Measurements from ENCODE around the gene MYOM1. TPM values are rescaled to one million over a fixed set of nuclear protein-coding genes. Genes with fewer than 3 reads are reported as not detected.

The MYOM1 gene
- total RNA-seq, 1 donor from 2014 or later: 0.49 TPM

DNA sequence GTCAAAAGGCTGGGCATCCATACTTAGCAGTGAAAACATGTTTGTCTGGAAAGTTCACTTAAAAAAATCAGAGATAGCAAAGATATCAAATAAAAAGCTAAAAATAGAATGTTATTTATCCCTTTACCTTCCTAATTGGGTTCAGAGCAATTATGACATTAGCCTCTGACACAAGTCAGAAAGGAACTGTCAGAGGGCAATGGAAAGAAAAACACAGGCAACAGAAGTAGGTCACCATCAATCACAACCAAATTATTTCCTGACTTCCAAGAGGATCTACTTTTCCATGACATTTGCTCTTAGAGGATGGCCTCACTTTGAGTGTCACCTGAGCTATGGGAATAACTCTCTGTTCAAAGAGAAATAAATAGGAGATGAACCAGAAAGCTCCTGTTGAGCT, 27.5 kb downstream of the MYOM1 start:
- Mint-ChIP-seq H3K4me1 (ENCODE audit: unreplicated experiment) (no peaks in the 10 kb centered on the region), H3K36me3 (ENCODE audit: low read depth, unreplicated experiment) (no peaks in the 10 kb centered on the region), H3K4me3 (ENCODE audit: unreplicated experiment) (no peak overlapping the region), H3K27ac (ENCODE audit: unreplicated experiment) (no peak overlapping the region), H3K9me3 (ENCODE audit: unreplicated experiment) (no peaks in the 10 kb centered on the region), H3K27me3 (ENCODE audit: unreplicated experiment) (peaks cover 1% of the 10 kb centered on the region)
- no peak for DNase-seq (ENCODE audit: low spot score)
- TF ChIP-seq, protein P1, sequence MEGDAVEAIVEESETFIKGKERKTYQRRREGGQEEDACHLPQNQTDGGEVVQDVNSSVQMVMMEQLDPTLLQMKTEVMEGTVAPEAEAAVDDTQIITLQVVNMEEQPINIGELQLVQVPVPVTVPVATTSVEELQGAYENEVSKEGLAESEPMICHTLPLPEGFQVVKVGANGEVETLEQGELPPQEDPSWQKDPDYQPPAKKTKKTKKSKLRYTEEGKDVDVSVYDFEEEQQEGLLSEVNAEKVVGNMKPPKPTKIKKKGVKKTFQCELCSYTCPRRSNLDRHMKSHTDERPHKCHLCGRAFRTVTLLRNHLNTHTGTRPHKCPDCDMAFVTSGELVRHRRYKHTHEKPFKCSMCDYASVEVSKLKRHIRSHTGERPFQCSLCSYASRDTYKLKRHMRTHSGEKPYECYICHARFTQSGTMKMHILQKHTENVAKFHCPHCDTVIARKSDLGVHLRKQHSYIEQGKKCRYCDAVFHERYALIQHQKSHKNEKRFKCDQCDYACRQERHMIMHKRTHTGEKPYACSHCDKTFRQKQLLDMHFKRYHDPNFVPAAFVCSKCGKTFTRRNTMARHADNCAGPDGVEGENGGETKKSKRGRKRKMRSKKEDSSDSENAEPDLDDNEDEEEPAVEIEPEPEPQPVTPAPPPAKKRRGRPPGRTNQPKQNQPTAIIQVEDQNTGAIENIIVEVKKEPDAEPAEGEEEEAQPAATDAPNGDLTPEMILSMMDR (IDR thresholded peaks at IDR 0.05; ENCODE audit: unreplicated experiment): no peak

DNA sequence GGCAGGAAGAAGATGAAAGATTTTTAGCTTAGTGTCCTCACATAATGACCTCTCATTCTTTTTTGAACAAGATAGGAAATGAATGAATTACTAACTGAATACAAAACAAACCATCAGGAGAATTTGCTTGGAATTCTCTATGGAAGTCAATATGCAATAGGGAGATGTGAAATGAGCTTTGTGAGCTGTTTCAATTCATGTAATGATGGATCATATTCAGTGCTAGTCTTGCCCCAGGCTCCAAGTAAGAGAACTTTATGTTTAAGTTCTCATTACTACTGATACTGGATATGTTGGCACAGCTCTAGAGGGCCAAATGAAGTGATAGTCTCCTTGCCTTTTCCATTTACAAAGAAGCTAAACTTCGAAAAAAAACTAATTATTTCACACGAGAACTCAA, 29.2 kb downstream of the MYOM1 start:
- no peak overlapping the region for H3K27ac Mint-ChIP-seq (ENCODE audit: unreplicated experiment)
- TF ChIP-seq, protein P1 (IDR thresholded peaks at IDR 0.05; ENCODE audit: unreplicated experiment): no peak
- DNase-seq (ENCODE audit: low spot score): no peak
- no peaks in the 10 kb centered on the region for H3K36me3 Mint-ChIP-seq (ENCODE audit: low read depth, unreplicated experiment)
- H3K9me3 Mint-ChIP-seq (ENCODE audit: unreplicated experiment): no peaks in the 10 kb centered on the region
- H3K4me1 Mint-ChIP-seq (ENCODE audit: unreplicated experiment): no peaks in the 10 kb centered on the region
- peaks cover 1% of the 10 kb centered on the region for H3K27me3 Mint-ChIP-seq (ENCODE audit: unreplicated experiment)
- H3K4me3 Mint-ChIP-seq (ENCODE audit: unreplicated experiment): no peak overlapping the region

DNA sequence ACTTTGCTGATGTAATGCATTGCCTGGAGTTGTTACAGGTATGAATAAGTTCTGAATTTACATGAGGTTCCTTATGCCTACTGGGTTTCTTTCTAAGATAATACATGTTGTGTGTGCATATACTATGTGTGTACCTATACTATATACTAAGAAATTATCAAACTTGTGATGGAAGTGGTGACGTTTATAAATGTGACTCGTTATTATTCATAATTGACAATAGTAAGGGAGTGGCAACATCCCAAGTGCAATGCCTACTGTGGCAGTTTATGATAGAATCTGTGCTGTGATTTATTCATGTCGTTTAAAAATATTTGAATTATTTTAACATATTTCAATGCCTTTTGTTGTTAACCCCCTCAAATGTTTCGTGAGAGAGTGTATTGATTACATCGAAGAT, 29.9 kb downstream of the MYOM1 start:
- Mint-ChIP-seq H3K36me3 (ENCODE audit: low read depth, unreplicated experiment) (no peaks in the 10 kb centered on the region), H3K27ac (ENCODE audit: unreplicated experiment) (no peak overlapping the region), H3K27me3 (ENCODE audit: unreplicated experiment) (no peaks in the 10 kb centered on the region), H3K4me1 (ENCODE audit: unreplicated experiment) (no peaks in the 10 kb centered on the region), H3K9me3 (ENCODE audit: unreplicated experiment) (no peaks in the 10 kb centered on the region), H3K4me3 (ENCODE audit: unreplicated experiment) (no peak overlapping the region)
- TF ChIP-seq, protein P1 (IDR thresholded peaks at IDR 0.05; ENCODE audit: unreplicated experiment): no peak
- no peak for DNase-seq (ENCODE audit: low spot score)

DNA sequence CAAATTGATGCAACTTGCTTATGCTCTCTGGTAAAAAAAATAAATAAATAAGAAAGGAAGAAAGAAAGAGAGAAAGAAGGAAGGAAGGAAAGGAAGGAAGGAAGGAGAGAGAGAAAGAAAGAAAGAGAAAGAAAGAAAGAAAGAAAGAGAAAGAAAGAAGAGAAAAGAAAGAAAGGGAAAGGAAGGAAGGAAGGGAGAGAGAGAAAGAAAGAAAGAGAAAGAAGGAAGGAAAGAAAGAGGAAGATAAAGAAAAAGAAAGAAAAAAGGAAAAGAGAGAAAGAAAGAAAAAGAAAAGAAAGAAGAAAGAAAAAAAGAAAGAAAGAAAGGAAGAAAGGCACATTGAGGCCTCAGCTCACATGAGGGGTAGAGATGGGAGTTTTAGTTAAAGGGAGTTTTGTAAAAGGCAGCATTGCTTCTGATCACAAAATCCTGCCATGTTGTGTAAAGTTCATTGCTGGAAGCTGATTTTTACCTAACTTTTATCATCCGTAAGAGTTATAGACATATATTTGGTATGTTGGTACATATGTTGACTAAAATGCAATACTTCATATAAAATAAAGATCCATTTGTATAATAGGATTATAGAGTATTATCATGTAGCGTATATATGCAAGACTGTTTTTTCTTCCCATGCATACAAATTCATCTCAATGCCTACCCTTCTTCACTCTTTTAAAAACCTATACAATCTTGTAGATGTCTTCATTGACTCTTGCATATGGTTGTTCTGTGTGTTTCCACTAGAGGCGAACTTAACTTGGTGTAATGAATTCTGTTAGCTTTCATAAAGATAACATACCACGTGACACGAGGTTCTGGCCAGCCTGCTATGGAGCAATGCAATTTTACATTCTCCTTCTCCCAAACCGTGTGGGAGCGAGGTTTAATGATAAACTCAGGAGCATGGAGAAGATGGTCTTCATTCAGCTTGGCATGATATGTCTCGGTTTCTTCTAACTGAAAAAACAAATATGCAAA, 32.8 kb downstream of the MYOM1 start:
- TF ChIP-seq, protein P1 (IDR thresholded peaks at IDR 0.05; ENCODE audit: unreplicated experiment): no peak
- DNase-seq (ENCODE audit: low spot score): no peak
- Mint-ChIP-seq H3K4me3 (ENCODE audit: unreplicated experiment) (no peak overlapping the region), H3K9me3 (ENCODE audit: unreplicated experiment) (no peaks in the 10 kb centered on the region), H3K27ac (ENCODE audit: unreplicated experiment) (no peak overlapping the region), H3K27me3 (ENCODE audit: unreplicated experiment) (peaks cover 2% of the 10 kb centered on the region), H3K36me3 (ENCODE audit: low read depth, unreplicated experiment) (no peaks in the 10 kb centered on the region), H3K4me1 (ENCODE audit: unreplicated experiment) (no peaks in the 10 kb centered on the region)

Data from endothelial cell (in vitro differentiated cells).